ENCODE measurements around the gene CRIM1. TPM values are rescaled to one million over a fixed set of nuclear protein-coding genes. Genes with fewer than 3 reads are reported as not detected.

CRIM1 gene
- total and polyA plus RNA-seq, 2 experiments from 2014 or later: 10.5 to 36.4 TPM

GRCh38 chr2:36458106-36458505 is 102.5 kb downstream of the CRIM1 start (continued):
- TF ChIP-seq, protein P1, sequence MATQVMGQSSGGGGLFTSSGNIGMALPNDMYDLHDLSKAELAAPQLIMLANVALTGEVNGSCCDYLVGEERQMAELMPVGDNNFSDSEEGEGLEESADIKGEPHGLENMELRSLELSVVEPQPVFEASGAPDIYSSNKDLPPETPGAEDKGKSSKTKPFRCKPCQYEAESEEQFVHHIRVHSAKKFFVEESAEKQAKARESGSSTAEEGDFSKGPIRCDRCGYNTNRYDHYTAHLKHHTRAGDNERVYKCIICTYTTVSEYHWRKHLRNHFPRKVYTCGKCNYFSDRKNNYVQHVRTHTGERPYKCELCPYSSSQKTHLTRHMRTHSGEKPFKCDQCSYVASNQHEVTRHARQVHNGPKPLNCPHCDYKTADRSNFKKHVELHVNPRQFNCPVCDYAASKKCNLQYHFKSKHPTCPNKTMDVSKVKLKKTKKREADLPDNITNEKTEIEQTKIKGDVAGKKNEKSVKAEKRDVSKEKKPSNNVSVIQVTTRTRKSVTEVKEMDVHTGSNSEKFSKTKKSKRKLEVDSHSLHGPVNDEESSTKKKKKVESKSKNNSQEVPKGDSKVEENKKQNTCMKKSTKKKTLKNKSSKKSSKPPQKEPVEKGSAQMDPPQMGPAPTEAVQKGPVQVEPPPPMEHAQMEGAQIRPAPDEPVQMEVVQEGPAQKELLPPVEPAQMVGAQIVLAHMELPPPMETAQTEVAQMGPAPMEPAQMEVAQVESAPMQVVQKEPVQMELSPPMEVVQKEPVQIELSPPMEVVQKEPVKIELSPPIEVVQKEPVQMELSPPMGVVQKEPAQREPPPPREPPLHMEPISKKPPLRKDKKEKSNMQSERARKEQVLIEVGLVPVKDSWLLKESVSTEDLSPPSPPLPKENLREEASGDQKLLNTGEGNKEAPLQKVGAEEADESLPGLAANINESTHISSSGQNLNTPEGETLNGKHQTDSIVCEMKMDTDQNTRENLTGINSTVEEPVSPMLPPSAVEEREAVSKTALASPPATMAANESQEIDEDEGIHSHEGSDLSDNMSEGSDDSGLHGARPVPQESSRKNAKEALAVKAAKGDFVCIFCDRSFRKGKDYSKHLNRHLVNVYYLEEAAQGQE (IDR thresholded peaks at IDR 0.05; ENCODE audit: unreplicated experiment): no peak
- TF ChIP-seq CREB1 (CRISPR knock-in tag; IDR thresholded peaks at IDR 0.05; ENCODE audit: low read depth): no peak
- TF ChIP-seq POLR2AphosphoS5 (IDR thresholded peaks at IDR 0.05; ENCODE audit: low read depth): no peak
- TF ChIP-seq EZH2 (IDR thresholded peaks at IDR 0.05; ENCODE audit: low read depth, unreplicated experiment): no peak
- TF ChIP-seq, protein P2, sequence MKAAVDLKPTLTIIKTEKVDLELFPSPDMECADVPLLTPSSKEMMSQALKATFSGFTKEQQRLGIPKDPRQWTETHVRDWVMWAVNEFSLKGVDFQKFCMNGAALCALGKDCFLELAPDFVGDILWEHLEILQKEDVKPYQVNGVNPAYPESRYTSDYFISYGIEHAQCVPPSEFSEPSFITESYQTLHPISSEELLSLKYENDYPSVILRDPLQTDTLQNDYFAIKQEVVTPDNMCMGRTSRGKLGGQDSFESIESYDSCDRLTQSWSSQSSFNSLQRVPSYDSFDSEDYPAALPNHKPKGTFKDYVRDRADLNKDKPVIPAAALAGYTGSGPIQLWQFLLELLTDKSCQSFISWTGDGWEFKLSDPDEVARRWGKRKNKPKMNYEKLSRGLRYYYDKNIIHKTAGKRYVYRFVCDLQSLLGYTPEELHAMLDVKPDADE (IDR thresholded peaks at IDR 0.05): no peak
- no peak for TF ChIP-seq ZNF114 (CRISPR knock-in tag; IDR thresholded peaks at IDR 0.05)

- Mint-ChIP-seq H3K4me1 (peaks cover 6% of the 10 kb centered on the region; the same call in 2 of the 3 replicates), H3K36me3 (ENCODE audit: low read depth) (0 out of 3 replicates have a peak, but pooled peaks cover 3% of the 10 kb centered on the region), H3K4me3 (no peak overlapping the region), H3K27me3 (ENCODE audit: insufficient read depth, low read depth, poor library complexity) (no peaks in the 10 kb centered on the region), H3K9me3 (no peaks in the 10 kb centered on the region), H3K27ac (no peak overlapping the region)
- Histone ChIP-seq H3K4me1 (ENCODE audit: insufficient read depth) (peaks cover 79% of the 10 kb centered on the region), H3K27ac (ENCODE audit: low read depth) (peak overlapping the region; percentile 99), H3K79me2 (replicated peaks; ENCODE audit: insufficient read depth) (peaks cover 22% of the 10 kb centered on the region), H3K4me3 (no peak overlapping the region), H3F3A (replicated peaks; ENCODE audit: low read depth) (0 out of 2 replicates have a peak, but pooled peaks cover 5% of the 10 kb centered on the region), H3K9me2 (ENCODE audit: insufficient read depth) (no peaks in the 10 kb centered on the region), H3K36me3 (ENCODE audit: insufficient read depth) (no peaks in the 10 kb centered on the region), H2AFZ (no peak overlapping the region), H4K20me1 (replicated peaks; ENCODE audit: insufficient read depth) (no peaks in the 10 kb centered on the region), H3K4me2 (peak overlapping the region; percentile 52), H3K27me3 (ENCODE audit: insufficient read depth) (no peaks in the 10 kb centered on the region)
- peak; percentile 78 for ATAC-seq
- DNase-seq (ENCODE audit: low spot score): peak; percentile 84
- TF ChIP-seq, protein P3, sequence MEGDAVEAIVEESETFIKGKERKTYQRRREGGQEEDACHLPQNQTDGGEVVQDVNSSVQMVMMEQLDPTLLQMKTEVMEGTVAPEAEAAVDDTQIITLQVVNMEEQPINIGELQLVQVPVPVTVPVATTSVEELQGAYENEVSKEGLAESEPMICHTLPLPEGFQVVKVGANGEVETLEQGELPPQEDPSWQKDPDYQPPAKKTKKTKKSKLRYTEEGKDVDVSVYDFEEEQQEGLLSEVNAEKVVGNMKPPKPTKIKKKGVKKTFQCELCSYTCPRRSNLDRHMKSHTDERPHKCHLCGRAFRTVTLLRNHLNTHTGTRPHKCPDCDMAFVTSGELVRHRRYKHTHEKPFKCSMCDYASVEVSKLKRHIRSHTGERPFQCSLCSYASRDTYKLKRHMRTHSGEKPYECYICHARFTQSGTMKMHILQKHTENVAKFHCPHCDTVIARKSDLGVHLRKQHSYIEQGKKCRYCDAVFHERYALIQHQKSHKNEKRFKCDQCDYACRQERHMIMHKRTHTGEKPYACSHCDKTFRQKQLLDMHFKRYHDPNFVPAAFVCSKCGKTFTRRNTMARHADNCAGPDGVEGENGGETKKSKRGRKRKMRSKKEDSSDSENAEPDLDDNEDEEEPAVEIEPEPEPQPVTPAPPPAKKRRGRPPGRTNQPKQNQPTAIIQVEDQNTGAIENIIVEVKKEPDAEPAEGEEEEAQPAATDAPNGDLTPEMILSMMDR (conservative IDR thresholded peaks at IDR 0.05; ENCODE audit: low read depth in 2 of 2): peak; percentile 57 to 76
- TF ChIP-seq, protein P1 (IDR thresholded peaks at IDR 0.05; ENCODE audit: unreplicated experiment): no peak
Measured at GRCh38 chr2:36459725-36460137, 104.2 kb downstream of the CRIM1 start.
